ENCODE data around the gene PDLIM7.
"Not testable (repeated sequence)": the region's sequence is repeated elsewhere in the genome, so short reads cannot be mapped to it uniquely, and the experiment has no call there.

Gene PDLIM7

GRCh38 chr5:177485753-177486152 is 11.7 kb downstream of the PDLIM7 start:
- H3K9me3 ChIP-seq (ENCODE audit: control insufficient read depth in 5 of 5, low read length in 5 of 5); H3K27ac ChIP-seq (ENCODE audit: low read depth, low read length); H3K27me3 ChIP-seq (ENCODE audit: control insufficient read depth in 5 of 5, insufficient read depth in 4 of 5, low read length in 5 of 5); H3K4me3 ChIP-seq (ENCODE audit: low read depth in 1 of 5, low read length in 5 of 5); H3K4me1 ChIP-seq (ENCODE audit: control insufficient read depth in 5 of 5, insufficient read depth in 5 of 5, low read length in 5 of 5); H3K9ac ChIP-seq (ENCODE audit: low read length in 5 of 5): not testable (repeated sequence)
- H3K36me3 ChIP-seq (ENCODE audit: control insufficient read depth in 5 of 5, insufficient read depth in 5 of 5, low read length in 5 of 5): peaks cover 0 to 68% (median 58%) of the 10 kb centered on the region in 5 donors

GRCh38 chr5:177484902-177485549 is 12.4 kb downstream of the PDLIM7 start:
- Histone ChIP-seq H3K4me3 (ENCODE audit: low read depth in 1 of 5, low read length in 5 of 5) (no peak overlapping the region), H3K4me1 (ENCODE audit: control insufficient read depth in 5 of 5, insufficient read depth in 5 of 5, low read length in 5 of 5) (peaks cover 0 to 6% (median 3%) of the 10 kb centered on the region in 5 donors), H3K36me3 (ENCODE audit: control insufficient read depth in 5 of 5, insufficient read depth in 5 of 5, low read length in 5 of 5) (peaks cover 0 to 60% (median 51%) of the 10 kb centered on the region in 5 donors), H3K27me3 (ENCODE audit: control insufficient read depth in 5 of 5, insufficient read depth in 4 of 5, low read length in 5 of 5) (no peaks in the 10 kb centered on the region), H3K9ac (ENCODE audit: low read length in 5 of 5) (no peak overlapping the region), H3K9me3 (ENCODE audit: control insufficient read depth in 5 of 5, low read length in 5 of 5) (no peaks in the 10 kb centered on the region), H3K27ac (ENCODE audit: low read depth, low read length) (no peak overlapping the region)

- Histone ChIP-seq H3K4me3 (ENCODE audit: low read depth in 1 of 5, low read length in 5 of 5) (no peak overlapping the region), H3K27me3 (ENCODE audit: control insufficient read depth in 5 of 5, insufficient read depth in 4 of 5, low read length in 5 of 5) (no peaks in the 10 kb centered on the region), H3K4me1 (ENCODE audit: control insufficient read depth in 5 of 5, insufficient read depth in 5 of 5, low read length in 5 of 5) (peaks cover 3 to 14% (median 11%) of the 10 kb centered on the region in 5 donors), H3K27ac (ENCODE audit: low read depth, low read length) (no peak overlapping the region), H3K9me3 (ENCODE audit: control insufficient read depth in 5 of 5, low read length in 5 of 5) (no peaks in the 10 kb centered on the region), H3K36me3 (ENCODE audit: control insufficient read depth in 5 of 5, insufficient read depth in 5 of 5, low read length in 5 of 5) (peaks cover 0 to 55% (median 47%) of the 10 kb centered on the region in 5 donors), H3K9ac (ENCODE audit: low read length in 5 of 5) (no peak overlapping the region)
These were observed 13.2 kb downstream of the PDLIM7 start for GRCh38 chr5:177483994-177484901.

- Histone ChIP-seq H3K9me3 (ENCODE audit: control insufficient read depth in 5 of 5, low read length in 5 of 5) (no peaks in the 10 kb centered on the region), H3K27me3 (ENCODE audit: control insufficient read depth in 5 of 5, insufficient read depth in 4 of 5, low read length in 5 of 5) (no peaks in the 10 kb centered on the region), H3K27ac (ENCODE audit: low read depth, low read length) (no peak overlapping the region), H3K36me3 (ENCODE audit: control insufficient read depth in 5 of 5, insufficient read depth in 5 of 5, low read length in 5 of 5) (peaks cover 0 to 44% (median 37%) of the 10 kb centered on the region in 5 donors), H3K4me3 (ENCODE audit: low read depth in 1 of 5, low read length in 5 of 5) (no peak overlapping the region), H3K9ac (ENCODE audit: low read length in 5 of 5) (no peak overlapping the region), H3K4me1 (ENCODE audit: control insufficient read depth in 5 of 5, insufficient read depth in 5 of 5, low read length in 5 of 5) (peaks cover 5 to 24% (median 17%) of the 10 kb centered on the region in 5 donors)
These were observed 14.4 kb downstream of the PDLIM7 start for GRCh38 chr5:177483042-177483441.

- Histone ChIP-seq H3K9ac (ENCODE audit: low read length in 5 of 5) (no peak overlapping the region), H3K4me3 (ENCODE audit: low read depth in 1 of 5, low read length in 5 of 5) (no peak overlapping the region), H3K36me3 (ENCODE audit: control insufficient read depth in 5 of 5, insufficient read depth in 5 of 5, low read length in 5 of 5) (peaks cover 0 to 38% (median 31%) of the 10 kb centered on the region in 5 donors), H3K27ac (ENCODE audit: low read depth, low read length) (no peak overlapping the region), H3K9me3 (ENCODE audit: control insufficient read depth in 5 of 5, low read length in 5 of 5) (no peaks in the 10 kb centered on the region), H3K4me1 (ENCODE audit: control insufficient read depth in 5 of 5, insufficient read depth in 5 of 5, low read length in 5 of 5) (peaks cover 5 to 31% (median 21%) of the 10 kb centered on the region in 5 donors), H3K27me3 (ENCODE audit: control insufficient read depth in 5 of 5, insufficient read depth in 4 of 5, low read length in 5 of 5) (no peaks in the 10 kb centered on the region)
These were observed 15.0 kb downstream of the PDLIM7 start for GRCh38 chr5:177482359-177482795.

- H3K27ac ChIP-seq (ENCODE audit: low read depth, low read length): peak overlapping the region; percentile 18
- H3K4me1 ChIP-seq (ENCODE audit: control insufficient read depth in 5 of 5, insufficient read depth in 5 of 5, low read length in 5 of 5): peaks cover 5 to 33% (median 21%) of the 10 kb centered on the region in 5 donors
- no peak overlapping the region for H3K4me3 ChIP-seq (ENCODE audit: low read depth in 1 of 5, low read length in 5 of 5)
- peaks cover 0 to 22% (median 19%) of the 10 kb centered on the region in 5 donors for H3K36me3 ChIP-seq (ENCODE audit: control insufficient read depth in 5 of 5, insufficient read depth in 5 of 5, low read length in 5 of 5)
- H3K9ac ChIP-seq (ENCODE audit: low read length in 5 of 5): peak overlapping the region in 2 of 5 donors; percentile 17 to 53
- H3K27me3 ChIP-seq (ENCODE audit: control insufficient read depth in 5 of 5, insufficient read depth in 4 of 5, low read length in 5 of 5): no peaks in the 10 kb centered on the region
- H3K9me3 ChIP-seq (ENCODE audit: control insufficient read depth in 5 of 5, low read length in 5 of 5): no peaks in the 10 kb centered on the region
These were observed 17.6 kb downstream of the PDLIM7 start for GRCh38 chr5:177479774-177480173.

GRCh38 chr5:177478711-177479646 is 18.4 kb downstream of the PDLIM7 start:
- Histone ChIP-seq H3K9me3 (ENCODE audit: control insufficient read depth in 5 of 5, low read length in 5 of 5) (no peaks in the 10 kb centered on the region), H3K4me3 (ENCODE audit: low read depth in 1 of 5, low read length in 5 of 5) (peak overlapping the region in 1 of 5 donors; percentile 19), H3K4me1 (ENCODE audit: control insufficient read depth in 5 of 5, insufficient read depth in 5 of 5, low read length in 5 of 5) (peaks cover 5 to 37% (median 23%) of the 10 kb centered on the region in 5 donors), H3K27me3 (ENCODE audit: control insufficient read depth in 5 of 5, insufficient read depth in 4 of 5, low read length in 5 of 5) (no peaks in the 10 kb centered on the region), H3K27ac (ENCODE audit: low read depth, low read length) (peak overlapping the region; percentile 18), H3K36me3 (ENCODE audit: control insufficient read depth in 5 of 5, insufficient read depth in 5 of 5, low read length in 5 of 5) (peaks cover 0 to 15% (median 11%) of the 10 kb centered on the region in 5 donors), H3K9ac (ENCODE audit: low read length in 5 of 5) (peak overlapping the region in 2 of 5 donors; percentile 38 to 53)

- Histone ChIP-seq H3K4me1 (ENCODE audit: control insufficient read depth in 5 of 5, insufficient read depth in 5 of 5, low read length in 5 of 5) (peaks cover 5 to 38% (median 25%) of the 10 kb centered on the region in 5 donors), H3K9ac (ENCODE audit: low read length in 5 of 5) (no peak overlapping the region), H3K9me3 (ENCODE audit: control insufficient read depth in 5 of 5, low read length in 5 of 5) (no peaks in the 10 kb centered on the region), H3K4me3 (ENCODE audit: low read depth in 1 of 5, low read length in 5 of 5) (no peak overlapping the region), H3K27me3 (ENCODE audit: control insufficient read depth in 5 of 5, insufficient read depth in 4 of 5, low read length in 5 of 5) (no peaks in the 10 kb centered on the region), H3K36me3 (ENCODE audit: control insufficient read depth in 5 of 5, insufficient read depth in 5 of 5, low read length in 5 of 5) (peaks cover 0 to 5% (median 4%) of the 10 kb centered on the region in 5 donors), H3K27ac (ENCODE audit: low read depth, low read length) (peak overlapping the region; percentile 6)
These were observed 19.5 kb downstream of the PDLIM7 start for GRCh38 chr5:177477701-177478477.
